GM12878 (cell line): Measurements from ENCODE around the gene GRN. TPM values are rescaled to one million over a fixed set of nuclear protein-coding genes. Genes with fewer than 3 reads are reported as not detected.

ENCODE experiments used
- ATAC-seq: fragments of 200-7000 bp; cut with Tn5 transposase; 3 replicates; pipeline ENCODE4 v1.9.1; 2020; ENCODE audit warnings: mild to moderate bottlenecking, moderate library complexity
- BruUV-seq: library from RNA; stranded (reverse); fragments of 400-500 nt; replicated peaks from 2 replicates; lab custom pipeline; 2021; lab: Mats Ljungman, UMichigan
- CTCF ChIA-PET: fragments of 300-600 bp; sonication (Branson Sonifier 250); formaldehyde crosslinking; extraction: SDS; loops from one replicate; lab custom pipeline; 2021; ENCODE audit warnings: inconsistent platforms; lab: Yijun Ruan, JAX
- POLR2A ChIA-PET: fragments of 350-600 bp; formaldehyde crosslinking; extraction: SDS; loops from one replicate; lab custom pipeline; 2021; ENCODE audit warnings: inconsistent platforms; lab: Charles Lee
- RAD21 ChIA-PET: fragments of 300-600 bp; sonication (Branson Sonifier 250); formaldehyde crosslinking; loops from one replicate; lab custom pipeline; 2023; ENCODE audit warnings: antibody characterized with exemption; ENCODE audit not compliant: unreplicated experiment; lab: Charles Lee
- SMC1A ChIA-PET: fragments of 300-600 bp; sonication (Branson Sonifier 250); formaldehyde crosslinking; loops from one replicate; lab custom pipeline; 2023; ENCODE audit not compliant: unreplicated experiment, uncharacterized antibody; lab: Charles Lee
- DNase-seq: peaks from one replicate; pipeline ENCODE4 v3.0.0-alpha.2; 2011; ENCODE audit warnings: low read depth, low spot score
- FAIRE-seq: peaks from 3 replicates; lab custom pipeline; 2011; peaks lifted over from hg19 to GRCh38; lab: Jason Lieb, UNC
- H2AFZ ChIP-seq: 2 replicates; pipeline ENCODE4 v1.6.0; 2011; ENCODE audit warnings: low read depth, low read length, control low read depth; ENCODE audit not compliant: control insufficient read depth
- H3K27ac ChIP-seq: 2 replicates; pipeline ENCODE4 v1.5.1; 2011; ENCODE audit warnings: control low read depth; ENCODE audit not compliant: control insufficient read depth, insufficient read depth
- H3K27me3 ChIP-seq, 2 experiments: replicated peaks in 1 of 2; 2 replicates each; pipeline versions ENCODE4 v1.6.0 to v1.6.1; 2011; ENCODE audit warnings: low read length in 1 of 2; ENCODE audit not compliant: control insufficient read depth in 2 of 2, insufficient read depth in 2 of 2
- H3K36me3 ChIP-seq, 2 experiments: 2 replicates each; pipeline ENCODE4 v1.5.1; 2011; ENCODE audit warnings: low read length in 1 of 2; ENCODE audit not compliant: control insufficient read depth in 2 of 2, insufficient read depth in 2 of 2
- H3K4me1 ChIP-seq: 2 replicates; pipeline ENCODE4 v1.6.1; 2011; ENCODE audit warnings: mild to moderate bottlenecking, low read length, moderate library complexity, mixed read lengths; ENCODE audit not compliant: control insufficient read depth, insufficient read depth
- H3K4me2 ChIP-seq: 2 replicates; pipeline ENCODE4 v1.6.0; 2011; ENCODE audit warnings: control low read depth; ENCODE audit not compliant: control insufficient read depth, insufficient read depth
- H3K4me3 ChIP-seq: fragments of 200-600 bp; sonication (generic); 2 replicates; pipeline ENCODE4 v1.5.1; 2016
- H3K79me2 ChIP-seq: 2 replicates; pipeline ENCODE4 v1.6.0; 2011; ENCODE audit warnings: low read length; ENCODE audit not compliant: control insufficient read depth, insufficient read depth
- H3K9ac ChIP-seq: 2 replicates; pipeline ENCODE4 v1.8.0; 2011; ENCODE audit warnings: low read length, control low read depth, mixed read lengths; ENCODE audit not compliant: control insufficient read depth, insufficient read depth
- H3K9me3 ChIP-seq: replicated peaks from 3 replicates; pipeline ENCODE4 v1.5.1; 2011; ENCODE audit warnings: mild to moderate bottlenecking, low read length; ENCODE audit not compliant: control insufficient read depth, insufficient read depth
- H4K20me1 ChIP-seq: 2 replicates; pipeline ENCODE4 v1.6.0; 2011; ENCODE audit not compliant: control insufficient read depth, insufficient read depth
- BHLHE40 ChIP-seq, 2 experiments: fragments of 450-650 bp in 1 of 2; IDR thresholded peaks; 2 replicates each; pipeline ENCODE4 v1.6.1; 2011 to 2017; ENCODE audit warnings: low read depth in 2 of 2, borderline replicate concordance in 1 of 2, improper control_type of control experiment in 1 of 2, low read length in 1 of 2, mild to moderate bottlenecking in 1 of 2
- MTA2 ChIP-seq: fragments of 450-650 bp; IDR thresholded peaks from 2 replicates; pipeline ENCODE4 v1.6.1; 2016; ENCODE audit warnings: low read depth, mild to moderate bottlenecking, moderate library complexity
- MXI1 ChIP-seq: fragments of 150-350 bp; IDR thresholded peaks from 2 replicates; pipeline ENCODE4 v1.6.1; 2011; ENCODE audit warnings: low read depth, mild to moderate bottlenecking, inconsistent platforms, low read length, improper control_type of control experiment
- SPI1 ChIP-seq: IDR thresholded peaks from 2 replicates; pipeline ENCODE4 v1.6.1; 2011; ENCODE audit warnings: low read depth, mild to moderate bottlenecking, low read length, moderate library complexity, borderline replicate concordance; ENCODE audit not compliant: insufficient read depth
- SREBF2 ChIP-seq: IDR thresholded peaks from 2 replicates; pipeline ENCODE4 v1.6.1; 2012; ENCODE audit warnings: mild to moderate bottlenecking, low read length
- STAT1 ChIP-seq: fragments of 450-650 bp; conservative IDR thresholded peaks from 2 replicates; pipeline ENCODE4 v1.6.1; 2014; ENCODE audit warnings: antibody characterized with exemption, mild to moderate bottlenecking
- YY1 ChIP-seq: IDR thresholded peaks from 2 replicates; pipeline ENCODE4 v1.6.1; 2011; ENCODE audit warnings: low read depth, mild to moderate bottlenecking, low read length
- ZBED1 ChIP-seq: IDR thresholded peaks from 2 replicates; pipeline ENCODE4 v1.6.1; 2016; ENCODE audit warnings: borderline replicate concordance
- ZNF217 ChIP-seq: fragments of 450-650 bp; IDR thresholded peaks from 2 replicates; pipeline ENCODE4 v1.6.1; 2017; ENCODE audit warnings: antibody characterized with exemption, mild to moderate bottlenecking
- WGBS: methylation state at CpG from one replicate; pipeline ENCODE4 v1.1.6; 2016; ENCODE audit warnings: low lambda C conversion rate; ENCODE audit not compliant: insufficient replicate concordance, insufficient coverage; ENCODE audit errors: missing lambda C conversion rate; 5-methylcytosine and 5-hydroxymethylcytosine counted together
- in situ Hi-C: fragments of 300-500 bp; cut with MboI; formaldehyde crosslinking; loops from 9 replicates; pipeline ENCODE4 v1.14.3; 2018; ENCODE audit warnings: mixed read lengths
- intact Hi-C: fragments of 100-400 bp; cut with micrococcal nuclease; formaldehyde crosslinking; loops from one replicate; pipeline ENCODE4 v1.14.2; 2022; ENCODE audit not compliant: unreplicated experiment
- polyA plus RNA-seq, 11 experiments: library from polyadenylated mRNA; depleted of rRNA in 4 of 11; unstranded in 6 of 11; stranded (reverse) in 5 of 11; fragments of >200 nt; fragmentation: Nextera tagmentation in 4 of 11; fragmentation: Illumina TruSeq in 1 of 11; extraction: Ambion mirVana in 4 of 11; extraction: Trizol in 1 of 11; gene quantifications; 1 replicate in 1 of 11; 2 replicates in 10 of 11; pipeline versions ENCODE4 v1.2.1 to v1.2.3, GENCODE V29; 2011 to 2016; ENCODE audit warnings: inconsistent platforms in 2 of 11, missing spikeins in 2 of 11, low read depth in 1 of 11
- total RNA-seq, 4 experiments: library from RNA; depleted of rRNA in 3 of 4; stranded (reverse); fragments of >200 nt in 3 of 4; fragmentation: Illumina TruSeq in 1 of 4; extraction: Trizol in 1 of 4; gene quantifications; 2 replicates each; pipeline versions ENCODE4 v1.2.1 to v1.2.3, GENCODE V29; 2013 to 2021
- TF ChIP-seq, protein P1 (sequence below): fragments of 450-650 bp; IDR thresholded peaks from 2 replicates; pipeline ENCODE4 v1.6.1; 2017; ENCODE audit warnings: mild to moderate bottlenecking

Gene GRN
- total and polyA plus RNA-seq, 10 of the 15 experiments (the other 5 are each of a cell fraction or from before 2014, with no cell fraction given): 22.3 to 389 (median 139) TPM

- TF ChIP-seq BHLHE40 (IDR thresholded peaks at IDR 0.05; ENCODE audit: borderline replicate concordance in 1 of 2, low read depth in 2 of 2, low read length in 1 of 2): no peak
- TF ChIP-seq MXI1: no peak
These were observed 42.7 kb downstream of the GRN start (continued) for GRCh38 chr17:44387804-44388203.

GRCh38 chr17:44389281-44389680 is 44.2 kb downstream of the GRN start, which contains the start of gene ITGA2B:
Gene ITGA2B, minus strand, starts transcription at chr17:44389649. Its CDS starts 176 bp downstream, at chr17:44389473.
- 67% methylated on average over 1 of the region's 1 CpG for WGBS
- in situ Hi-C loops (no loop called here), intact Hi-C loops (no loop called here)
- Histone ChIP-seq H3K27me3 (no peaks in the 10 kb centered on the region; a peak in 1 of 4 replicates), H3K4me2 (no peak within 1 kb of the TSS), H3K9me3 (no peaks in the 10 kb centered on the region), H4K20me1 (no peaks in the 10 kb centered on the region), H2AFZ (peak within 1 kb of the TSS; percentile 63), H3K4me3 (no peak within 1 kb of the TSS), H3K79me2 (no peaks in the 10 kb centered on the region), H3K4me1 (peaks cover 3% of the 10 kb centered on the region; the same call in 1 of the 2 replicates), H3K9ac (no peak within 1 kb of the TSS)
- ChIA-PET RAD21 (no interaction called here), SMC1A (no interaction called here), CTCF (no interaction called here), POLR2A (interaction anchor here (0.6 kb wide), 1 partner anchor 157 kb away, joined by 3 read pairs; no protein-coding TSS in a partner anchor)
- no peak for ATAC-seq
- TF ChIP-seq MTA2: no peak
- no peak for TF ChIP-seq ZNF217
- TF ChIP-seq, all 136 proteins: peak for 0
- H3K27ac ChIP-seq: no peak within 1 kb of the TSS
- no TSS peak for BruUV-seq
- no peaks in the 10 kb centered on the region for H3K36me3 ChIP-seq
- FAIRE-seq: no peak
- no peak for DNase-seq

- BruUV-seq: no TSS peak
- no peaks in the 10 kb centered on the region for H4K20me1 ChIP-seq
- RAD21 ChIA-PET: interaction anchor here (0.6 kb wide), 1 partner anchor 432 kb away, joined by 3 read pairs; no protein-coding TSS in a partner anchor
- H3K36me3 ChIP-seq: no peaks in the 10 kb centered on the region
- H3K9me3 ChIP-seq: no peaks in the 10 kb centered on the region
- ATAC-seq (no peak), DNase-seq (no peak), FAIRE-seq (no peak)
- no peak overlapping the region for H3K4me2 ChIP-seq
- peaks cover 3% of the 10 kb centered on the region; the same call in 1 of the 2 replicates for H3K4me1 ChIP-seq
- POLR2A ChIA-PET: interaction anchor here (0.5 to 0.6 kb wide), 2 partner anchors 157 to 434 kb away, joined by 3 to 5 read pairs; no protein-coding TSS in a partner anchor
- no peaks in the 10 kb centered on the region; a peak in 1 of 4 replicates for H3K27me3 ChIP-seq
- no peaks in the 10 kb centered on the region for H3K79me2 ChIP-seq
- peak overlapping the region; percentile 63 for H2AFZ ChIP-seq
- H3K27ac ChIP-seq: no peak overlapping the region
- H3K4me3 ChIP-seq: no peak overlapping the region
- CTCF ChIA-PET: no interaction called here
- 0 out of 2 replicates have a peak, but pooled peaks have one; percentile 15 for TF ChIP-seq YY1
- TF ChIP-seq SREBF2: no peak
- peak; percentile 59 for TF ChIP-seq SPI1
- TF ChIP-seq STAT1: no peak
- TF ChIP-seq ZBED1: no peak
- TF ChIP-seq, protein P1, sequence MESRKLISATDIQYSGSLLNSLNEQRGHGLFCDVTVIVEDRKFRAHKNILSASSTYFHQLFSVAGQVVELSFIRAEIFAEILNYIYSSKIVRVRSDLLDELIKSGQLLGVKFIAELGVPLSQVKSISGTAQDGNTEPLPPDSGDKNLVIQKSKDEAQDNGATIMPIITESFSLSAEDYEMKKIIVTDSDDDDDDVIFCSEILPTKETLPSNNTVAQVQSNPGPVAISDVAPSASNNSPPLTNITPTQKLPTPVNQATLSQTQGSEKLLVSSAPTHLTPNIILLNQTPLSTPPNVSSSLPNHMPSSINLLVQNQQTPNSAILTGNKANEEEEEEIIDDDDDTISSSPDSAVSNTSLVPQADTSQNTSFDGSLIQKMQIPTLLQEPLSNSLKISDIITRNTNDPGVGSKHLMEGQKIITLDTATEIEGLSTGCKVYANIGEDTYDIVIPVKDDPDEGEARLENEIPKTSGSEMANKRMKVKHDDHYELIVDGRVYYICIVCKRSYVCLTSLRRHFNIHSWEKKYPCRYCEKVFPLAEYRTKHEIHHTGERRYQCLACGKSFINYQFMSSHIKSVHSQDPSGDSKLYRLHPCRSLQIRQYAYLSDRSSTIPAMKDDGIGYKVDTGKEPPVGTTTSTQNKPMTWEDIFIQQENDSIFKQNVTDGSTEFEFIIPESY: no peak
- intact Hi-C loops: no loop called here
- 48% methylated on average over 6 of the region's 6 CpGs for WGBS
- no peak overlapping the region for H3K9ac ChIP-seq
- in situ Hi-C loops: no loop called here
- SMC1A ChIA-PET: no interaction called here
These were observed 44.7 kb downstream of the GRN start for GRCh38 chr17:44389723-44390202.
